ENCODE data around the gene UNC5C. TPM values are rescaled to one million over a fixed set of nuclear protein-coding genes. Genes with fewer than 3 reads are reported as not detected.

UNC5C gene
- total RNA-seq, 1 donor from 2014 or later: 0.70 TPM

GRCh38 chr4:95190751-95191436, 357.9 kb downstream of the UNC5C start:
- no peaks in the 10 kb centered on the region for H3K36me3 Mint-ChIP-seq (ENCODE audit: unreplicated experiment)
- no peak overlapping the region for H3K4me3 Mint-ChIP-seq (ENCODE audit: unreplicated experiment)
- peaks cover 25% of the 10 kb centered on the region for H3K27me3 Mint-ChIP-seq (ENCODE audit: unreplicated experiment)
- no peak overlapping the region for H3K27ac Mint-ChIP-seq (ENCODE audit: unreplicated experiment)
- DNase-seq (ENCODE audit: extremely low spot score, unreplicated experiment): no peak
- no peaks in the 10 kb centered on the region for H3K9me3 Mint-ChIP-seq (ENCODE audit: unreplicated experiment)
- H3K4me1 Mint-ChIP-seq (ENCODE audit: unreplicated experiment): no peaks in the 10 kb centered on the region
- TF ChIP-seq CTCF (IDR thresholded peaks at IDR 0.05): no peak

GRCh38 chr4:95188701-95189370, 359.9 kb downstream of the UNC5C start:
- H3K9me3 Mint-ChIP-seq (ENCODE audit: unreplicated experiment): no peaks in the 10 kb centered on the region

GRCh38 chr4:95186666-95187065, 362.1 kb downstream of the UNC5C start:
- Mint-ChIP-seq H3K36me3 (ENCODE audit: unreplicated experiment) (no peaks in the 10 kb centered on the region), H3K27me3 (ENCODE audit: unreplicated experiment) (peaks cover 6% of the 10 kb centered on the region), H3K4me3 (ENCODE audit: unreplicated experiment) (no peak overlapping the region), H3K9me3 (ENCODE audit: unreplicated experiment) (no peaks in the 10 kb centered on the region), H3K27ac (ENCODE audit: unreplicated experiment) (no peak overlapping the region), H3K4me1 (ENCODE audit: unreplicated experiment) (no peaks in the 10 kb centered on the region)
- no peak for TF ChIP-seq CTCF (IDR thresholded peaks at IDR 0.05)
- no peak for DNase-seq (ENCODE audit: extremely low spot score, unreplicated experiment)

More at GRCh38 chr4:95188701-95189370, 359.9 kb downstream of the UNC5C start:
- Mint-ChIP-seq H3K27ac (ENCODE audit: unreplicated experiment) (no peak overlapping the region), H3K36me3 (ENCODE audit: unreplicated experiment) (no peaks in the 10 kb centered on the region), H3K27me3 (ENCODE audit: unreplicated experiment) (peaks cover 14% of the 10 kb centered on the region), H3K4me1 (ENCODE audit: unreplicated experiment) (no peaks in the 10 kb centered on the region), H3K4me3 (ENCODE audit: unreplicated experiment) (no peak overlapping the region)
- no peak for DNase-seq (ENCODE audit: extremely low spot score, unreplicated experiment)
- TF ChIP-seq CTCF (IDR thresholded peaks at IDR 0.05): no peak

- Mint-ChIP-seq H3K27ac (ENCODE audit: unreplicated experiment) (no peak overlapping the region), H3K4me1 (ENCODE audit: unreplicated experiment) (no peaks in the 10 kb centered on the region), H3K27me3 (ENCODE audit: unreplicated experiment) (peaks cover 6% of the 10 kb centered on the region), H3K9me3 (ENCODE audit: unreplicated experiment) (no peaks in the 10 kb centered on the region), H3K36me3 (ENCODE audit: unreplicated experiment) (no peaks in the 10 kb centered on the region), H3K4me3 (ENCODE audit: unreplicated experiment) (no peak overlapping the region)
- TF ChIP-seq CTCF (IDR thresholded peaks at IDR 0.05): no peak
- DNase-seq (ENCODE audit: extremely low spot score, unreplicated experiment): no peak
Measured at GRCh38 chr4:95183656-95184408, 364.9 kb downstream of the UNC5C start.

- no peaks in the 10 kb centered on the region for H3K4me1 Mint-ChIP-seq (ENCODE audit: unreplicated experiment)
- H3K4me3 Mint-ChIP-seq (ENCODE audit: unreplicated experiment): no peak overlapping the region
- peaks cover 4% of the 10 kb centered on the region for H3K36me3 Mint-ChIP-seq (ENCODE audit: unreplicated experiment)
- no peak for DNase-seq (ENCODE audit: extremely low spot score, unreplicated experiment)
- no peak overlapping the region for H3K27ac Mint-ChIP-seq (ENCODE audit: unreplicated experiment)
- peaks cover 6% of the 10 kb centered on the region for H3K27me3 Mint-ChIP-seq (ENCODE audit: unreplicated experiment)
- peaks cover 3% of the 10 kb centered on the region for H3K9me3 Mint-ChIP-seq (ENCODE audit: unreplicated experiment)
- TF ChIP-seq CTCF (IDR thresholded peaks at IDR 0.05): no peak
Measured at GRCh38 chr4:95181996-95182306, 366.8 kb downstream of the UNC5C start.

Data from osteocyte (in vitro differentiated cells).